GM19193 (cell line): ENCODE results near the gene MYO1A.

Source experiments
- POLR2A ChIP-seq: IDR thresholded peaks from 4 replicates; pipeline ENCODE4 v1.6.1; 2011; ENCODE audit not compliant: insufficient read depth, insufficient read length; ENCODE audit errors: extremely low read depth

Gene MYO1A

GRCh38 chr12:57063991-57064685, 14.2 kb upstream of the MYO1A start:
- TF ChIP-seq POLR2A = no peak

- no peak for TF ChIP-seq POLR2A
Observed at GRCh38 chr12:57058454-57058853, 8.5 kb upstream of the MYO1A start.

GRCh38 chr12:57057067-57057751, 7.3 kb upstream of the MYO1A start:
- TF ChIP-seq POLR2A = no peak

DNA sequence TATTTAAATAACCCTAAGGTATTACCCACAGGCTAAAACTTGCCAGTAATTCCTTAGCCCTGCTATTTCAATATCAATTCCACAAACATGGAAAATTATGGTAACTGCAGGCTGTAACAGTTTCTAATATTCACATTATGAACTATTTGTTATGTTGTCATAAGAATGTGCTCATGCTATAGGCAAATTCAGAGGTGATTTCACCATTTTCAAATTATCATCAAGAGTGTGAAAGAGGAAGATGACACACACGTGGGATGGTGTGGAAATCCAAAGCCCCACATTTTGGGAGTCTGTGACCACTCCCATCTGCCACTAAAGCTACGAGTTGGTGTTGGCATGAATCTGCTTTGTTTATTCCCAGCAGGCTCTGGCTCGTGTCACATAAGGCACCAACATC, 5.9 kb upstream of the MYO1A start:
- no peak for TF ChIP-seq POLR2A

DNA sequence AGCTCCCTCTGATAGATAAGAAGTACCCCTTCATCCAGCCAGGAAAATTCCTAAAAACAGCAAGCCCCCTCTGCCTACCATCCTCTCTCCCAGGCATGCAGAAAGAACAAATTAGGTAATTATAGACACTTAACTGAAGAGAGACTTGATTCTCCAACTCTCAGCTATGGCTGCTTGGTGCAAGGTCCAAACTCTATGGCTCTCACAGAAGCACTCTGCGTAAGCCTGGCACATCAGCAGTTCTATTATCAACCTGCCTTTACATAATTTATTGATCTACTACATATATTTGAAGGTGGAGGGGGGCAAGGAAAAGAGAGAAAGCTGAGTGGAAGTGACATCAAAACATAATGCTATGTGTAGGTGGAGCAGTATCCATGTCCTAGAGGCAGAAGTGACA, 1.1 kb upstream of the MYO1A start:
- no peak for TF ChIP-seq POLR2A

GRCh38 chr12:57049119-57049446, 846 bp downstream of the MYO1A start:
- no peak for TF ChIP-seq POLR2A

GRCh38 chr12:57048423-57049118, 1.4 kb downstream of the MYO1A start:
- no peak for TF ChIP-seq POLR2A

- TF ChIP-seq POLR2A = no peak
Observed at GRCh38 chr12:57047981-57048380, 1.9 kb downstream of the MYO1A start.

DNA sequence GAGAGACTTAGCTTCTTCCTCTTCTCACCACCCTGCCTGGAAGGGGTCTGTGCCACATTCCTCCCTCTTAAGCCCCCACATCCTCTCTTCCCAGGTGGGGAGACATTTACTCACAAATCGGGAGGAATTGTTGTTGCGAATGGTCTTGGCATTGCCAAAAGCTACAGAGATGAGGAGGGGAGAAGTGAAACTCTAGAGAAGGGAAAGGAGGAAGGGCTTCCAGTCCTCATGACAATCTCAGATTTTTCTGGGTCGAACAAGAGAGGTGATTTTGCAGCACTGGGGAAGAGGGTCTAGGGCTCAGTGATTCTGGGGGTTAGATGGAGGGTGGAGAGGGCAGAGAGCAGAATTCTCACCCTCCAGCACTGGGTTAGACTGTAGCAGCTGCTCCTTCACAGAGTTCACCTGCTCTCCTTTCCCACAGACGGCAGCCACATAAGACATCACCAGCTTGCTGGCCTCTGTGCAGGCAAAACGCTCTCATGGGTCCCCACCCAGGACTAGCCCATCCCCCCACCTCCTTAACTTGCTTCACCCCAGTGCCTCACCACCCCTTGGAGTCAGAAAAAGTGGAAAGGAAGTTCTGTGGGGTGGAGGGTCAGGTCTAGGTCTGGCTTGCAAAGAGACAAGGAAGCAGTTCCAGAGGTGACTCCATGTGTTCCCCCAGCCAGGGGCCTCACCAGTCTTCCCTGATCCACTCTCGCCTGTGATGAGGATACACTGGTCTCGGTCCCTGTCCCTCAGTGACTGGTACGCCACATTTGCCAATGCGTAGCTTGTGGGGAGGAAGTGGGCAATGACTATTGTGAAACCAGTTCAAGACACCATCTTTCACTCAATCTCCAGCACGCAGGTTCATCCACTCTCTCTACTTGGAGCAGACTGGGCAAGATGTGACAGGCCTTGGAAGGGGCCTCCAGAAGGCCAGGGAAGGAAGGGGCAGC, 2.7 kb downstream of the MYO1A start:
- TF ChIP-seq POLR2A = no peak

DNA sequence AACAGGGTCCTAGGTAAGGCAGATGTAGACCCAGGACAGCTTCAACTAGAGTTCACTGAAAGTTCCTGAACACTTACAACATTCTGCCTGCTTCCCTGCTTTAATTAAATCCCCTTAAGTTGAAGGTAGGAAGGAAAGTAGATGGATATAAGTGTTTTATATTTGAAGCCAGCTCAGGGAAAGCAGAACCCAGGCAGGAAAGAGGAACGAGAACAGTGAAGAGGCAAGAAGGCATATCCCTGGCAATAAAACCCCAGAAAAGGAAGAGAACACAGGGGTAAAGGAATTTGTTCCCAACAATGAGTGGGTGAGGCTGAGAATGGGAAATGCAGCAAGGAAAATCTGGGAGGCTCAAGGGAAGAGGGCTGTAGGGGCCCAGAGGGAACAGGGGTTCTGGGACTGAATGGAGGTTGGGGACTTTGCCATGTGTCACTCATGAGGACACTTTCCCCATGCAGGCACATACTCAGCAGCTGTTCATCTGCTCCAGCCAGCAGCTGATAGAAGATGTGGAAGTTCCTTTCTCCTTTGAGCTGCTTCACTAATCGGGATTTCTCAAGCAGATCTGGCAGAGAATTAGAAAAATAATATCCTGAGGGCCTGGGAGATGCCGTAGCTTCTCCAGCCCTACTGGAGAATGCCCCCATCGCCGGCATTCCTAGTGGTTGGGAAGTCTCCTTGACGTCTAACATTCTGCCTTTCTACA, 3.7 kb downstream of the MYO1A start:
- TF ChIP-seq POLR2A = no peak

DNA sequence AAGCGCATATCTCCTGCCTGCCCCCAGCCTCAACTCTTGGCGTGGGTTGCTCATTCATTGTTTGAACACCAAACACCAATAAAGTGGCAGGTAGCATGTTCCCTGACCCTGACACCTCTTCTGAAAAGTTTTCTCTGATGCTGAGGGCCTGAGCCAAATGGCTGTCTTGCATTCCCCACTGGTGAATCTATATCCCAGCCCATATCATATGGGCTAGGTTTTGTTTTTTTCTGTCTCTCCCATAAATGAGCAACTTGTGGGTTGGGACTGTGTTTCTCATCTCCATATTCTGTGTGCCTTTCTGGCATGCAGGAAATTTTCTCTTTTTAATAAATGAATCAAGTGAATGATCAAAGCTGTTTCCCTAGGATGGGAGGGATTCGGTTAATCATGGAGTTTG, 5.0 kb downstream of the MYO1A start:
- no peak for TF ChIP-seq POLR2A

GRCh38 chr12:57044468-57044867, 5.5 kb downstream of the MYO1A start:
- no peak for TF ChIP-seq POLR2A

- no peak for TF ChIP-seq POLR2A
Observed at GRCh38 chr12:57042695-57043094, 7.2 kb downstream of the MYO1A start.

DNA sequence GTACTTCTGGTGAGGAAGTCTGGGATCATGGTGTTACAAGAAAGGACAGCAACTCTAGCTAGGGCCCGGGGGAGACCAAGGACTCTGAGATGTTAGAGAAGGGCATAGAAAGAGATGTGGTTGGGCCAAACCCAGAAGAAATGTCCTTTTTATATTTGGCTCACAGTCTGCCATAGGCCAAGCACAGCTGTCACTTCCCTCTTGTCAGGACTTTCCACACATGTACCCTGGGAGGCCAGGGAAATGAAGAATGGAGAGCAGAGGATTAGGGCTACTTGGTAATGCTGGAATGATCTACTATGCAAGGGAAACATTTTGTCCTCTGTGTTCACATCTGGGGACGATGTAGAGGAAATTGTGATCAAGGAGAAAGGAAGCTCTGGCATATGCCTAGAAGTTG, 9.2 kb downstream of the MYO1A start:
- TF ChIP-seq POLR2A = no peak
